PC-3 (cell line): Measurements from ENCODE around the gene ACTL10. TPM values are rescaled to one million over a fixed set of nuclear protein-coding genes. Genes with fewer than 3 reads are reported as not detected.

Experiments used
- ATAC-seq: fragments of 200-7000 bp; cut with Tn5 transposase; 2 replicates; pipeline ENCODE4 v1.9.1; 2020; ENCODE audit warnings: mild to moderate bottlenecking, moderate library complexity
- BruUV-seq: library from RNA; stranded (reverse); fragments of 400-500 nt; replicated peaks from 2 replicates; lab custom pipeline; 2021; lab: Mats Ljungman, UMichigan
- CTCF ChIA-PET: fragments of 300-600 bp; sonication (Branson Sonifier 250); formaldehyde crosslinking; loops from one replicate; lab custom pipeline; 2022; ENCODE audit warnings: antibody characterized with exemption; lab: Charles Lee
- POLR2A ChIA-PET: fragments of 300-600 bp; sonication (Branson Sonifier 250); formaldehyde crosslinking; loops from one replicate; lab custom pipeline; 2022; ENCODE audit warnings: antibody characterized with exemption; ENCODE audit not compliant: unreplicated experiment; lab: Charles Lee
- DNase-seq: peaks from one replicate; pipeline ENCODE4 v3.0.0-alpha.2; 2015
- H2AFZ ChIP-seq: fragments of 300-600 bp; sonication (generic); 2 replicates; pipeline ENCODE4 v1.6.0; 2016; ENCODE audit warnings: antibody characterized with exemption, low read length
- H3F3A ChIP-seq: fragments of 300-600 bp; sonication (generic); one replicate; pipeline ENCODE4 v1.6.0; 2017; ENCODE audit warnings: antibody characterized with exemption, low read length, control low read depth, mild to moderate bottlenecking; ENCODE audit not compliant: unreplicated experiment
- H3K27ac ChIP-seq: fragments of 300-600 bp; sonication (generic); 2 replicates; pipeline ENCODE4 v1.5.1; 2016; ENCODE audit warnings: mild to moderate bottlenecking, low read length
- H3K27me3 ChIP-seq: fragments of 300-600 bp; sonication (generic); 2 replicates; pipeline ENCODE4 v1.6.1; 2016; ENCODE audit warnings: low read length, mixed read lengths
- H3K36me3 ChIP-seq: fragments of 300-600 bp; sonication (generic); 2 replicates; pipeline ENCODE4 v1.6.1; 2016; ENCODE audit warnings: low read depth, mixed run types, low read length, mixed read lengths
- H3K4me1 ChIP-seq: fragments of 300-600 bp; sonication (generic); 2 replicates; pipeline ENCODE4 v1.5.1; 2016; ENCODE audit warnings: low read length; ENCODE audit not compliant: insufficient read depth
- H3K4me2 ChIP-seq: fragments of 300-600 bp; sonication (generic); 2 replicates; pipeline ENCODE4 v1.6.0; 2016; ENCODE audit warnings: low read length
- H3K4me3 ChIP-seq: fragments of 300-600 bp; sonication (generic); 2 replicates; pipeline ENCODE4 v1.5.1; 2016; ENCODE audit warnings: mild to moderate bottlenecking, low read length, mixed read lengths
- H3K79me2 ChIP-seq: fragments of 300-600 bp; sonication (generic); 2 replicates; pipeline ENCODE4 v1.6.1; 2017; ENCODE audit warnings: low read length, mixed read lengths
- H3K9ac ChIP-seq: fragments of 300-600 bp; sonication (generic); 2 replicates; pipeline ENCODE4 v1.6.0; 2016; ENCODE audit warnings: mild to moderate bottlenecking, low read length
- H3K9me2 ChIP-seq: fragments of 300-600 bp; sonication (generic); replicated peaks from 2 replicates; pipeline ENCODE4 v1.6.1; 2016; ENCODE audit warnings: mixed run types, low read length, mixed read lengths
- H3K9me3 ChIP-seq: fragments of 300-600 bp; sonication (generic); 2 replicates; pipeline ENCODE4 v1.6.1; 2016; ENCODE audit warnings: low read length, mixed read lengths
- H4K20me1 ChIP-seq: fragments of 300-600 bp; sonication (generic); 2 replicates; pipeline ENCODE4 v1.6.1; 2016; ENCODE audit warnings: low read length, mixed read lengths
- EZH2 ChIP-seq: fragments of 300-600 bp; sonication (generic); IDR thresholded peaks from one replicate; pipeline ENCODE4 v1.6.1; 2017; ENCODE audit warnings: antibody characterized with exemption, mild to moderate bottlenecking, low read length; ENCODE audit not compliant: unreplicated experiment
- EZH2phosphoT487 ChIP-seq: fragments of 300-600 bp; sonication (generic); IDR thresholded peaks from 2 replicates; pipeline ENCODE4 v1.6.1; 2018; ENCODE audit warnings: mild to moderate bottlenecking, antibody characterized with exemption, low read length, borderline replicate concordance
- intact Hi-C: fragments of 100-400 bp; cut with micrococcal nuclease; formaldehyde crosslinking; loops from 2 replicates; pipeline ENCODE4 v1.9.0; 2023
- total RNA-seq: library from RNA; depleted of rRNA; stranded (reverse); fragments of >200 nt; gene quantifications from 2 replicates; pipeline ENCODE4 v1.2.3, GENCODE V29; 2014
- TF ChIP-seq, protein P1 (sequence below): fragments of 300-600 bp; sonication (generic); conservative IDR thresholded peaks from 2 replicates; pipeline ENCODE4 v1.5.1; 2017; ENCODE audit warnings: antibody characterized with exemption, low read depth, mild to moderate bottlenecking, low read length

Gene ACTL10
- total RNA-seq, 1 experiment from 2014 or later = 1.6 TPM

DNA sequence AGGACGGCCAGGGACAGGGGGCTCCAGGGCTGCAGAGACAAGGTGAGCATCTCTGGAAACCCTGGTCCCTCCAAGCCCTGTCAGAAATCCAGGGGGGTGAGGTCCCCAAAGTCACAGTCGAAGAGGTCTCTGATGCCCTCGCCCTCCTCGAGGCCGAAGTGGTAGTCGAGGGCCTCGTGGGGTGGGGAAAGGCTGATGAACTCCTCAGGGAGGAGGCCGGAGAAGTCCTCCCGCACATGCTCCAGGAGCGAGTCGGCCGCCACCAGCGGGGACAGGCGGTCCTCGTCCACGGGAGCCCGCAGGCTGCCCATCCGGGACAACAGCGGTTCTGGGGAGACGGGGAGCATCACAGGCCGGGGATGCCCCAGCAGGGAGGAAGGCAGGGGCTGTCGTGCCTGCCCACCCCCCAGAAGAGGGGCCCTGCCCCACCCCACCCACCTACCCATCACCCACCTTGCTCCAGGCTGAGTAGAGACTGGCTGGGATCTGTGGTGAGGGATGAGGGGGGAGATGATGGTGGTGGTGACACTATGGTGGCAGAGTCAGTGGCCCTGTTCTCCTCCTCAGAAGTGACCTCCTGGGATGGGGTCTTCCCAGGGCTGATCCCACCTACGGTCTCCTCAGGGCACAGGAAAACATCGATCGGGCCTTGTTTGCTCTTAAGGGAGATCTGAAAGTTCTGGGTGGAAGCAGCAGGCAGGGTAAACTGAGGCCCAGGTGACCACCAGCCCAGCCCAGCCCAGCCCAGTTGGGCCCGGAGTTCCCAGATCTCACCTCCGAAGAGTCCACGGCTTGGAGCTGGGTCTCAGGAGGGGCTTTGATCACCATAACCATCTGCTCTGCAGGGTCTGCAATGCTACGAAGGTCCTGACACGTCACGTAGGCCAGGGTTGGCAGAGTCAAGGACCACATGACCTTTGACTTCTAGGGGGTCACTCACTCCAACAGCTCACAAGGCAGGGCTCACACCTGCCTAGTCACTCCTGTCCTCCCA lies 10.2 kb downstream of the ACTL10 start:
- Histone ChIP-seq H3K4me2 (no peak overlapping the region), H2AFZ (no peak overlapping the region), H3K36me3 (peaks cover 4% of the 10 kb centered on the region), H3K79me2 (peaks cover 31% of the 10 kb centered on the region), H3K27me3 (no peaks in the 10 kb centered on the region), H3K9me3 (no peaks in the 10 kb centered on the region), H3K9ac (no peak overlapping the region), H3K4me1 (peaks cover 21% of the 10 kb centered on the region), H4K20me1 (peaks cover 6% of the 10 kb centered on the region; the same call in 1 of the 2 replicates), H3K4me3 (no peak overlapping the region), H3F3A (peaks cover 5% of the 10 kb centered on the region), H3K9me2 (no peaks in the 10 kb centered on the region), H3K27ac (no peak overlapping the region)
- ATAC-seq (no peak), DNase-seq (no peak)
- intact Hi-C loops = no loop called here
- TF ChIP-seq EZH2phosphoT487 = no peak
- TF ChIP-seq, protein P1, sequence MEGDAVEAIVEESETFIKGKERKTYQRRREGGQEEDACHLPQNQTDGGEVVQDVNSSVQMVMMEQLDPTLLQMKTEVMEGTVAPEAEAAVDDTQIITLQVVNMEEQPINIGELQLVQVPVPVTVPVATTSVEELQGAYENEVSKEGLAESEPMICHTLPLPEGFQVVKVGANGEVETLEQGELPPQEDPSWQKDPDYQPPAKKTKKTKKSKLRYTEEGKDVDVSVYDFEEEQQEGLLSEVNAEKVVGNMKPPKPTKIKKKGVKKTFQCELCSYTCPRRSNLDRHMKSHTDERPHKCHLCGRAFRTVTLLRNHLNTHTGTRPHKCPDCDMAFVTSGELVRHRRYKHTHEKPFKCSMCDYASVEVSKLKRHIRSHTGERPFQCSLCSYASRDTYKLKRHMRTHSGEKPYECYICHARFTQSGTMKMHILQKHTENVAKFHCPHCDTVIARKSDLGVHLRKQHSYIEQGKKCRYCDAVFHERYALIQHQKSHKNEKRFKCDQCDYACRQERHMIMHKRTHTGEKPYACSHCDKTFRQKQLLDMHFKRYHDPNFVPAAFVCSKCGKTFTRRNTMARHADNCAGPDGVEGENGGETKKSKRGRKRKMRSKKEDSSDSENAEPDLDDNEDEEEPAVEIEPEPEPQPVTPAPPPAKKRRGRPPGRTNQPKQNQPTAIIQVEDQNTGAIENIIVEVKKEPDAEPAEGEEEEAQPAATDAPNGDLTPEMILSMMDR = no peak
- no peak for TF ChIP-seq EZH2
- ChIA-PET POLR2A (no interaction called here), CTCF (no interaction called here)
- no TSS peak for BruUV-seq

DNA sequence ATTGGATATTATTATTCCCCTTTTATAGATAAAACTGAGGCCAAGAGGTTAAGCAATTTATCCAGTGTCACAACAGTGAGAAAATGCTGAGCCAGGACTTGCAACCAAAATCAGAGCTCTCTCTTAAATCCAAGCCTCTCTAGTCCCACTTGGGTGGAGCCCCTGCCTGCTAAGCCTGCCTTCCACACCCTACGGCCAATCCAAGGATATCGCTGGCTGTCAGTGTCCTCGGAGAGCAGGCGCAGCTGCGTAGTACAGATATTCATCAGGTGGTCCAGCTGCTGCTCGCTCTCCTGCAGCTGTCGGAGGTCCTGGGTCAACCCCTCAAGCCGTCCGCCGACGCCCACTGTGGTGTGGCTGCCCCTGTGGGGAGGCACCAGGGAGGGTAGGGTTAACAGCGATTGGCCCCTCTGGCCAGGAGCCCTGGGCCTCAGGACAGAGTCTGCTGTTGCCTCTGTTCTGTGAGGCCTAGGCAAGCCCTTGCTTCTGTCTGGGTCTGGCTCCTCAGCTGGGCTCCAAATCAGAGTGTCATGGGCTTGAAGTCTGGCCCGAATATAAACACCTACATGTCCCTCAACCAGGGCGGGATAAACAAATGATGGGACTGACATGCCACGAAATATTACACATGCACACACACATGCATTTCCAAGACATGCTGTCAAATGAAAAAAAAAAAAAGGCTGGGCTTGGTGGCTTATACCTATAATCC lies 11.4 kb downstream of the ACTL10 start:
- H3F3A ChIP-seq = peaks cover 5% of the 10 kb centered on the region
- no peak overlapping the region for H2AFZ ChIP-seq
- peaks cover 13% of the 10 kb centered on the region for H3K4me1 ChIP-seq
- ATAC-seq = no peak
- peaks cover 14% of the 10 kb centered on the region; the same call in 1 of the 2 replicates for H4K20me1 ChIP-seq
- peaks cover 4% of the 10 kb centered on the region for H3K36me3 ChIP-seq
- H3K9ac ChIP-seq = no peak overlapping the region
- no peaks in the 10 kb centered on the region for H3K27me3 ChIP-seq
- CTCF ChIA-PET = interaction anchor here (0.6 kb wide), 1 partner anchor 221 kb away, joined by 3 read pairs; no protein-coding TSS in a partner anchor
- H3K79me2 ChIP-seq = peaks cover 31% of the 10 kb centered on the region
- no peak overlapping the region for H3K4me2 ChIP-seq
- TF ChIP-seq EZH2 = no peak
- TF ChIP-seq EZH2phosphoT487 = no peak
- H3K4me3 ChIP-seq = no peak overlapping the region
- H3K9me2 ChIP-seq = no peaks in the 10 kb centered on the region
- H3K9me3 ChIP-seq = no peaks in the 10 kb centered on the region
- H3K27ac ChIP-seq = no peak overlapping the region
- DNase-seq = no peak
- no TSS peak for BruUV-seq
- POLR2A ChIA-PET = interaction anchor here (0.6 kb wide), 1 partner anchor 9 kb away, joined by 16 read pairs; no protein-coding TSS in a partner anchor
- intact Hi-C loops = no loop called here

DNA sequence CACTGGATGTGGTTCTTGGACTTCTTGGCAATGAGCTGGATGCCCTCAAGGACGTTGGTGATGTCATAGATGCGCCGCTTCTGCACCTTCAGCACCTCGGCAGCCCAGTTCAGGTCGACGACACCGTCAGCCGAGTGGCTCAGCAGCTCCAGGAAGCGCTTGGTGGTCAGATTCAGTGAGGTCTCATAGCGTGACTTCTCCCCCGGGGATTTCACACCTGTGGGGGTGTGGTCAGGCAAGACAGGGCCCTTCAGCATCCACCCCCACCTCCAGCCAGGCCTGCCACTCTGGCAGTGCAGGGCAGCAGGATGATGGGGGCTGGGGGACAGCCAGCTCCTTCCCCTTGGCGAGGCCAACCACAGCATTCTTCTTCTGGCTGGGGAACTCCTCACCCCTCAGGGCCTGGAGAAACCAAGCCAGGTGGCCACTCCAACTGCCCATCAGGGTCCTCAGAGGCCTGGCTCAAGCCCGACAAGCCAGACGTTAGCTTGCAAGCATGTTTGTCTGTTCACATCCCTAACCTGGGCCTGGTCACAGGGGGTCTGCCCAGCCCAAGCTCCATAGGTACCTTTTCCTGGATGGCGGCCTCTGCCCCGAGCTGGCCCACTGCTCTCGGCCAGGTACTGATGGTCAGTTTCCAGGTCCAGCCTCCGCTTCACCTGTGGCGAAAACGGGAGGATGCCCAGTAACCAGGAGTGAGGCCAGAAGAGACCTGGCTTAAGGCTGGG lies 13.2 kb downstream of the ACTL10 start:
- Histone ChIP-seq H2AFZ (no peak overlapping the region), H4K20me1 (peaks cover 26% of the 10 kb centered on the region), H3K9ac (no peak overlapping the region), H3K27me3 (no peaks in the 10 kb centered on the region), H3K4me2 (no peak overlapping the region), H3K79me2 (peaks cover 36% of the 10 kb centered on the region), H3K36me3 (peaks cover 4% of the 10 kb centered on the region), H3K4me1 (peaks cover 11% of the 10 kb centered on the region), H3F3A (peaks cover 5% of the 10 kb centered on the region), H3K9me3 (no peaks in the 10 kb centered on the region), H3K27ac (no peak overlapping the region), H3K9me2 (no peaks in the 10 kb centered on the region), H3K4me3 (no peak overlapping the region)
- ChIA-PET CTCF (interaction anchor here (0.6 kb wide), 1 partner anchor 113 kb away, joined by 3 read pairs; no protein-coding TSS in a partner anchor), POLR2A (no interaction called here)
- no TSS peak for BruUV-seq
- DNase-seq (no peak), ATAC-seq (no peak)
- no peak for TF ChIP-seq EZH2phosphoT487
- intact Hi-C loops = loop anchor here (10.0 kb wide), 1 partner anchor 105 kb away; no protein-coding TSS in a partner anchor
